PC-9 (cell line): ENCODE measurements around the gene TLE1.

Source experiments
- EZH2 ChIP-seq: fragments of 200-600 bp; sonication (generic); IDR thresholded peaks from 2 replicates; pipeline ENCODE4 v1.8.0; 2017; ENCODE audit warnings: antibody characterized with exemption, low read depth
- TF ChIP-seq, protein P1 (sequence below): fragments of 200-600 bp; sonication (generic); conservative IDR thresholded peaks from 2 replicates; pipeline ENCODE4 v1.6.1; 2017; ENCODE audit warnings: mixed run types, antibody characterized with exemption, mild to moderate bottlenecking, moderate library complexity

- TF ChIP-seq, protein P1, sequence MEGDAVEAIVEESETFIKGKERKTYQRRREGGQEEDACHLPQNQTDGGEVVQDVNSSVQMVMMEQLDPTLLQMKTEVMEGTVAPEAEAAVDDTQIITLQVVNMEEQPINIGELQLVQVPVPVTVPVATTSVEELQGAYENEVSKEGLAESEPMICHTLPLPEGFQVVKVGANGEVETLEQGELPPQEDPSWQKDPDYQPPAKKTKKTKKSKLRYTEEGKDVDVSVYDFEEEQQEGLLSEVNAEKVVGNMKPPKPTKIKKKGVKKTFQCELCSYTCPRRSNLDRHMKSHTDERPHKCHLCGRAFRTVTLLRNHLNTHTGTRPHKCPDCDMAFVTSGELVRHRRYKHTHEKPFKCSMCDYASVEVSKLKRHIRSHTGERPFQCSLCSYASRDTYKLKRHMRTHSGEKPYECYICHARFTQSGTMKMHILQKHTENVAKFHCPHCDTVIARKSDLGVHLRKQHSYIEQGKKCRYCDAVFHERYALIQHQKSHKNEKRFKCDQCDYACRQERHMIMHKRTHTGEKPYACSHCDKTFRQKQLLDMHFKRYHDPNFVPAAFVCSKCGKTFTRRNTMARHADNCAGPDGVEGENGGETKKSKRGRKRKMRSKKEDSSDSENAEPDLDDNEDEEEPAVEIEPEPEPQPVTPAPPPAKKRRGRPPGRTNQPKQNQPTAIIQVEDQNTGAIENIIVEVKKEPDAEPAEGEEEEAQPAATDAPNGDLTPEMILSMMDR: no peak
- TF ChIP-seq EZH2: no peak
Observed at GRCh38 chr9:81550207-81550583, 139.2 kb downstream of the TLE1 start.
